PC-3 (cell line): ENCODE data around the gene EXOG. TPM values are rescaled to one million over a fixed set of nuclear protein-coding genes. Genes with fewer than 3 reads are reported as not detected.

Source experiments
- ATAC-seq: fragments of 200-7000 bp; cut with Tn5 transposase; 2 replicates; pipeline ENCODE4 v1.9.1; 2020; ENCODE audit warnings: mild to moderate bottlenecking, moderate library complexity
- BruUV-seq: library from RNA; stranded (reverse); fragments of 400-500 nt; replicated peaks from 2 replicates; lab custom pipeline; 2021; lab: Mats Ljungman, UMichigan
- CTCF ChIA-PET: fragments of 300-600 bp; sonication (Branson Sonifier 250); formaldehyde crosslinking; loops from one replicate; lab custom pipeline; 2022; ENCODE audit warnings: antibody characterized with exemption; lab: Charles Lee
- POLR2A ChIA-PET: fragments of 300-600 bp; sonication (Branson Sonifier 250); formaldehyde crosslinking; loops from one replicate; lab custom pipeline; 2022; ENCODE audit warnings: antibody characterized with exemption; ENCODE audit not compliant: unreplicated experiment; lab: Charles Lee
- DNase-seq: peaks from one replicate; pipeline ENCODE4 v3.0.0-alpha.2; 2015
- H2AFZ ChIP-seq: fragments of 300-600 bp; sonication (generic); 2 replicates; pipeline ENCODE4 v1.6.0; 2016; ENCODE audit warnings: antibody characterized with exemption, low read length
- H3F3A ChIP-seq: fragments of 300-600 bp; sonication (generic); one replicate; pipeline ENCODE4 v1.6.0; 2017; ENCODE audit warnings: antibody characterized with exemption, low read length, control low read depth, mild to moderate bottlenecking; ENCODE audit not compliant: unreplicated experiment
- H3K27ac ChIP-seq: fragments of 300-600 bp; sonication (generic); 2 replicates; pipeline ENCODE4 v1.5.1; 2016; ENCODE audit warnings: mild to moderate bottlenecking, low read length
- H3K27me3 ChIP-seq: fragments of 300-600 bp; sonication (generic); 2 replicates; pipeline ENCODE4 v1.6.1; 2016; ENCODE audit warnings: low read length, mixed read lengths
- H3K36me3 ChIP-seq: fragments of 300-600 bp; sonication (generic); 2 replicates; pipeline ENCODE4 v1.6.1; 2016; ENCODE audit warnings: low read depth, mixed run types, low read length, mixed read lengths
- H3K4me1 ChIP-seq: fragments of 300-600 bp; sonication (generic); 2 replicates; pipeline ENCODE4 v1.5.1; 2016; ENCODE audit warnings: low read length; ENCODE audit not compliant: insufficient read depth
- H3K4me2 ChIP-seq: fragments of 300-600 bp; sonication (generic); 2 replicates; pipeline ENCODE4 v1.6.0; 2016; ENCODE audit warnings: low read length
- H3K4me3 ChIP-seq: fragments of 300-600 bp; sonication (generic); 2 replicates; pipeline ENCODE4 v1.5.1; 2016; ENCODE audit warnings: mild to moderate bottlenecking, low read length, mixed read lengths
- H3K79me2 ChIP-seq: fragments of 300-600 bp; sonication (generic); 2 replicates; pipeline ENCODE4 v1.6.1; 2017; ENCODE audit warnings: low read length, mixed read lengths
- H3K9ac ChIP-seq: fragments of 300-600 bp; sonication (generic); 2 replicates; pipeline ENCODE4 v1.6.0; 2016; ENCODE audit warnings: mild to moderate bottlenecking, low read length
- H3K9me2 ChIP-seq: fragments of 300-600 bp; sonication (generic); replicated peaks from 2 replicates; pipeline ENCODE4 v1.6.1; 2016; ENCODE audit warnings: mixed run types, low read length, mixed read lengths
- H3K9me3 ChIP-seq: fragments of 300-600 bp; sonication (generic); 2 replicates; pipeline ENCODE4 v1.6.1; 2016; ENCODE audit warnings: low read length, mixed read lengths
- H4K20me1 ChIP-seq: fragments of 300-600 bp; sonication (generic); 2 replicates; pipeline ENCODE4 v1.6.1; 2016; ENCODE audit warnings: low read length, mixed read lengths
- EZH2 ChIP-seq: fragments of 300-600 bp; sonication (generic); IDR thresholded peaks from one replicate; pipeline ENCODE4 v1.6.1; 2017; ENCODE audit warnings: antibody characterized with exemption, mild to moderate bottlenecking, low read length; ENCODE audit not compliant: unreplicated experiment
- EZH2phosphoT487 ChIP-seq: fragments of 300-600 bp; sonication (generic); IDR thresholded peaks from 2 replicates; pipeline ENCODE4 v1.6.1; 2018; ENCODE audit warnings: mild to moderate bottlenecking, antibody characterized with exemption, low read length, borderline replicate concordance
- intact Hi-C: fragments of 100-400 bp; cut with micrococcal nuclease; formaldehyde crosslinking; loops from 2 replicates; pipeline ENCODE4 v1.9.0; 2023
- total RNA-seq: library from RNA; depleted of rRNA; stranded (reverse); fragments of >200 nt; gene quantifications from 2 replicates; pipeline ENCODE4 v1.2.3, GENCODE V29; 2014
- TF ChIP-seq, protein P1 (sequence below): fragments of 300-600 bp; sonication (generic); conservative IDR thresholded peaks from 2 replicates; pipeline ENCODE4 v1.5.1; 2017; ENCODE audit warnings: antibody characterized with exemption, low read depth, mild to moderate bottlenecking, low read length

Gene EXOG
- total RNA-seq, 1 experiment from 2014 or later = 10.0 TPM

DNA sequence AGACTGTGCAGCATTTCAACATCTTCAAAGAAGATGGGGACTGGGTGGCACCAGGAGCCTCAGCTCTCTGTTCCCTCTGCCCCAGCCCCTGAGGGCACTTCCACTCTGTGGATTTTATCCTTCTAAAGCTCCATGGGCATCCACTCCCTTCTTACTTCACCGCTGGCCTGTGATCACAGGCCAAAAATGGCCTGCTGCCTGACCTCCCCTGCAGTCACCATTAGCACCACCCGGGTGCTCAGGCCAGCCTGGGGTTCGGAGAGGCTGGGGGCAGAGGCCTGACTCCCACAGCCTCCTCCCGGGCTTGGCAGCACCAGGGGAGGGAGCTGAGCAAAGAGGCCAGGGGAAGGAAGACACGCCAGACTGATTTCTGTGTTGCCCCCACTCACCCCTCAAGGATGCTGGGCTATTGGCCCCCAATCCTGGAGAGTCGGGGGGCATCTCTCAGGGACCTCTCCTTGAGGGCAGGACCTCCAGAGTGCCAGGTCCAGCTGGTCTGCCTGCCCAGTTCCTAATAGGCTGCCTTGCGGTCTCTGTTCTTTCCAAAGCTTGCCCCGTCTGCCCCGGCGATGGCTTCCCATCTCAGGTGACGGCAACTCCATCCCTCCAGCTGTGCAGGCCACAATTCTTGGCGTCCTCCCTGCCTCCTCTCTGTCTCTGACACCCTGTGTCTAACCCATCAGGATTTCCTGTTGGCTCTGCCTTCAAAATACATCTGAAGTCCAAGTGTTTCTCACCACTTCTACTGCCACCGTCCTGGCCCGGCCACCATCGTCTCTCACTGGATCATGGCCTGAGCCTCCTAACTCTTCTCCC, 67.1 kb downstream of the EXOG start:
- H3K79me2 ChIP-seq = no peaks in the 10 kb centered on the region
- intact Hi-C loops = no loop called here
- no peak overlapping the region for H3K27ac ChIP-seq
- no peak overlapping the region for H3K9ac ChIP-seq
- H3K4me3 ChIP-seq = no peak overlapping the region
- H3K4me2 ChIP-seq = no peak overlapping the region
- no peaks in the 10 kb centered on the region for H3K36me3 ChIP-seq
- ATAC-seq (no peak), DNase-seq (no peak)
- no peaks in the 10 kb centered on the region for H3K9me2 ChIP-seq
- no TSS peak for BruUV-seq
- no peaks in the 10 kb centered on the region for H3F3A ChIP-seq
- no peaks in the 10 kb centered on the region for H3K4me1 ChIP-seq
- H4K20me1 ChIP-seq = no peaks in the 10 kb centered on the region
- H2AFZ ChIP-seq = no peak overlapping the region
- ChIA-PET POLR2A (no interaction called here), CTCF (no interaction called here)
- TF ChIP-seq, protein P1, sequence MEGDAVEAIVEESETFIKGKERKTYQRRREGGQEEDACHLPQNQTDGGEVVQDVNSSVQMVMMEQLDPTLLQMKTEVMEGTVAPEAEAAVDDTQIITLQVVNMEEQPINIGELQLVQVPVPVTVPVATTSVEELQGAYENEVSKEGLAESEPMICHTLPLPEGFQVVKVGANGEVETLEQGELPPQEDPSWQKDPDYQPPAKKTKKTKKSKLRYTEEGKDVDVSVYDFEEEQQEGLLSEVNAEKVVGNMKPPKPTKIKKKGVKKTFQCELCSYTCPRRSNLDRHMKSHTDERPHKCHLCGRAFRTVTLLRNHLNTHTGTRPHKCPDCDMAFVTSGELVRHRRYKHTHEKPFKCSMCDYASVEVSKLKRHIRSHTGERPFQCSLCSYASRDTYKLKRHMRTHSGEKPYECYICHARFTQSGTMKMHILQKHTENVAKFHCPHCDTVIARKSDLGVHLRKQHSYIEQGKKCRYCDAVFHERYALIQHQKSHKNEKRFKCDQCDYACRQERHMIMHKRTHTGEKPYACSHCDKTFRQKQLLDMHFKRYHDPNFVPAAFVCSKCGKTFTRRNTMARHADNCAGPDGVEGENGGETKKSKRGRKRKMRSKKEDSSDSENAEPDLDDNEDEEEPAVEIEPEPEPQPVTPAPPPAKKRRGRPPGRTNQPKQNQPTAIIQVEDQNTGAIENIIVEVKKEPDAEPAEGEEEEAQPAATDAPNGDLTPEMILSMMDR = no peak
- TF ChIP-seq EZH2 = no peak
- no peaks in the 10 kb centered on the region for H3K9me3 ChIP-seq
- H3K27me3 ChIP-seq = peaks cover 18% of the 10 kb centered on the region

DNA sequence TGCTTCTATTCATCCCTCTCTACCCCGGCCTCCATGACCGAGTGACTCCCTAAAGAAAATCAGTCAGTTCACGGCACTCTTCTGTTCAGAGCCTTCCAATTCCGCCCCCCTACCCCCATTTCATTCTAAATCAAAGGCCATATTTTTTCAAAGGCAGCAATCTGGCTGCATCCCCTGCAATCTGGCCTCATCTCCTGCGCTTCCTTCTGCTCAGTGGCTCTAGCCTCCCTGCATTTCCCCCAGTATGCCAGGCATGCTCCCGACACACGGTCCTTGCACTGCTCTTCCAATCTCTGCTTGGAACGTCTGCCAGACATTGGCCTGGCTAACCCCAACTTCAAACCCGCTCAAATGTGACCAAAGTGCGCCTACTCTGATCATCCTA, 67.7 kb downstream of the EXOG start:
- Histone ChIP-seq H3F3A (no peaks in the 10 kb centered on the region), H3K9me3 (no peaks in the 10 kb centered on the region), H3K4me2 (no peak overlapping the region), H3K4me3 (no peak overlapping the region), H3K79me2 (no peaks in the 10 kb centered on the region), H3K27ac (no peak overlapping the region), H3K4me1 (no peaks in the 10 kb centered on the region), H4K20me1 (no peaks in the 10 kb centered on the region), H3K27me3 (peaks cover 17% of the 10 kb centered on the region), H3K9ac (no peak overlapping the region), H3K9me2 (no peaks in the 10 kb centered on the region), H3K36me3 (no peaks in the 10 kb centered on the region), H2AFZ (no peak overlapping the region)
- ChIA-PET POLR2A (no interaction called here), CTCF (no interaction called here)
- TF ChIP-seq, protein P1 = no peak
- TF ChIP-seq EZH2phosphoT487 = no peak
- no peak for TF ChIP-seq EZH2
- DNase-seq = no peak
- intact Hi-C loops = no loop called here
- no peak for ATAC-seq
- BruUV-seq = no TSS peak

DNA sequence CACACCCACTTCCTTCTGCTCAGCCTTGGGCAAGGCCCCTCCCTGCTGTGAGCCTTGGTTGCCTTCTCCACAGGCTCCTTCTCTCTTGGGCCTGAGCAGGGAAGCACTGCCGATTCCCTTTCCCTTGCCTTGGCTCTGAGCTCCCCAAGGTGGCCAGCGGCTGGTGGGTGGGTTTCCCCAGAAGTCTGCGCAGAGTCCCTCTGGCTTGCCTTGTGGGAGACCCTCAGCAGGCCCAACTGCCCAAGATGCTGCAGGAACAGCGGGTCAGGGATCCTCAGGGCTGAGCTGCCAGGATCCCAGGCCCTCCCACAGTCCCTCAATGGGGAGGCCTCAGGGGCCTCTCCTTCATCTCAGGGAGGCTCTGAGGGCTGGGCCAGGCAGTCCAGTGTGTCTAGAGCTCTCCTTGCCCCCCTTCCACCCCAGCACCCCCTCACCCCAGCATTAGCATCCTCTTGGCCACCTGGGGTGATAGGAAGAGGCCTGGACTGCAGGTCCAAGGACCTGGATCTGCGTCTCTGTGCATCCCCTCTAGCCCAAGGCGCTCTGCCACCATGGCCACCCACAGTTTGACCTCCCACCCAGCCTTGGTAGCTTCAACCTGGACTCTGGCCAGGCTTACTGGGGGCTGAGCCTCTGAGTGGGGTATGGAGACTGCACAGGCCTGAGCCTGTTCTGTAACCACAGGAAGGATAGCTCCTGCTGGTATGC, 68.6 kb downstream of the EXOG start:
- Histone ChIP-seq H3K4me2 (no peak overlapping the region), H3K27me3 (peaks cover 19% of the 10 kb centered on the region), H3F3A (no peaks in the 10 kb centered on the region), H2AFZ (no peak overlapping the region), H3K4me3 (no peak overlapping the region), H3K9me3 (no peaks in the 10 kb centered on the region), H3K4me1 (no peaks in the 10 kb centered on the region), H3K27ac (no peak overlapping the region), H3K79me2 (no peaks in the 10 kb centered on the region), H3K36me3 (no peaks in the 10 kb centered on the region), H3K9me2 (no peaks in the 10 kb centered on the region), H4K20me1 (no peaks in the 10 kb centered on the region), H3K9ac (no peak overlapping the region)
- BruUV-seq = no TSS peak
- ChIA-PET CTCF (no interaction called here), POLR2A (no interaction called here)
- DNase-seq (no peak), ATAC-seq (no peak)
- TF ChIP-seq EZH2 (no peak), EZH2phosphoT487 (no peak)
- TF ChIP-seq, protein P1 = no peak
- intact Hi-C loops = no loop called here
